NCI-H146 (cell line): ENCODE results near the gene SLC7A5.
"Not testable (repeated sequence)": the region's sequence is repeated elsewhere in the genome, so short reads cannot be mapped to it uniquely, and the experiment has no call there.

Experiments
- DNase-seq: peaks from one replicate; lab custom pipeline; 2025; lab: John Stamatoyannopoulos, UW

SLC7A5 gene

DNA sequence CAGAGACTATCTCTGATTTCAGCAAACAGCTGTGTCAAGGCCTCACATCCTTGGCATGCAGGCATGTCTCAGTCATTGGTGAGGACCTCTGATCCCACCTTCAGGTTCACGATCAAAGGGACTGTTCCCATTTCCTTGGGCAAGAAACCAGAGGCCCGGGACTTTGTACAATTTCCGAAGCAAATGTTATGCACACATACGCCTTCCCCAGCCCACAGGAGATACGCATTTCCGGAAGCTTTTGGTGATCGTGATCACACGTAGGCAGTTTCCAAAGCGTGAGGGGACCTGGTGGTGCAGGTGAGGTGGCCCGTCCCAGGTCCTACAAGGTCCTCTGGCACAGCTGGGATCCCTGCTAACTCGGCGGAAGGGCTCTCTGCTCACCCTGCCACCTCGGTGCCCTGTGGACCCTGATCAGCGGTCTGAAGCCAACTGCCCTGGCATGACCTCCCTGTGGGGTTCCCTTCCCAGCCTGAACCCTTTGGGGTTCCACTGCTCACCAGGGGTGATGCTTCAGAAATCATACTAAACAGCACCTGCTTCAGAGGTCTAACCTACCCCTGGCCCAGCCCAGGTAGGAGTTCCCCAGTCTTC lies 74.7 kb downstream of the SLC7A5 start:
- no peak for DNase-seq

- no peak for DNase-seq
Observed at GRCh38 chr16:87792205-87792565, 77.1 kb downstream of the SLC7A5 start.

GRCh38 chr16:87791295-87792204 lies 77.8 kb downstream of the SLC7A5 start:
- DNase-seq, result no peak

DNA sequence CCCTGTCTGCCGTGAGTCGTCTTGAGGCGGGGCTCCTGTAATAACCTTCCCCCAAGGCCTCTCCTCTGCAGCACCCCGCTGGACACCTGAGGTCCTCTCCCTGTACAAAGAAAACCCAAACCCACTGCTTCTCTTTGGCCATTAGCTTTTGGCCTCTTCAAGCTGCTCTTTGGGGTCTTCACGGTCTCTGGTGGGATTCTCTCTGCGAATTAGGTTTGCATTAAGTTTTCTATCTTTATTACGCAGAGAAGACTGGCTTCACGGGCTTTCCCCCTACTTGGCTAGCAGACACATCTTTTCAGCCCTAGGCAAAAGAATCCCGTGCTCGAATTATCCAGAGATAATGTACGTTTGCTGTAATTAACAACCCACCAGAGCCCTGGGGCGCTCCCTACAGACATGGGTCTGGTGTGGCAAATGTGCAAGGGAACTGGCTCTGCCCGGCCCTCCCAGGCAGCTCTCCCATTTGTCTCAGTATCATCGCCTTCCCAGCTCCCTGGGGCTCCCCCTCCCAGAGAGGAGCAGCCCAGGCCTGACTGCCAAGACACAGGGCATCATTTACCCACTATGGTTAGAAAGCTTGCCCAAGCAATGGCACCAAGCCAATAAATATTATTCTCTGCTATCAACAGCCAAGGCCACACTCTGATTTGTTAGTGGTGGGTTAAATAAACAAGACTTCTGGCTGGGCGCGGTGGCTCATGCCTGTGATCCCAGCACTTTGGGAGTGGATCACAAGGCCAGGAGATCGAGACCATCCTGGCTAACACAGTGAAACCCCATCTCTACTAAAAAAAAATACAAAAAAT lies 78.8 kb downstream of the SLC7A5 start:
- DNase-seq, result peak; percentile 43

GRCh38 chr16:87789437-87790291 lies 79.6 kb downstream of the SLC7A5 start:
- DNase-seq, result no peak

DNA sequence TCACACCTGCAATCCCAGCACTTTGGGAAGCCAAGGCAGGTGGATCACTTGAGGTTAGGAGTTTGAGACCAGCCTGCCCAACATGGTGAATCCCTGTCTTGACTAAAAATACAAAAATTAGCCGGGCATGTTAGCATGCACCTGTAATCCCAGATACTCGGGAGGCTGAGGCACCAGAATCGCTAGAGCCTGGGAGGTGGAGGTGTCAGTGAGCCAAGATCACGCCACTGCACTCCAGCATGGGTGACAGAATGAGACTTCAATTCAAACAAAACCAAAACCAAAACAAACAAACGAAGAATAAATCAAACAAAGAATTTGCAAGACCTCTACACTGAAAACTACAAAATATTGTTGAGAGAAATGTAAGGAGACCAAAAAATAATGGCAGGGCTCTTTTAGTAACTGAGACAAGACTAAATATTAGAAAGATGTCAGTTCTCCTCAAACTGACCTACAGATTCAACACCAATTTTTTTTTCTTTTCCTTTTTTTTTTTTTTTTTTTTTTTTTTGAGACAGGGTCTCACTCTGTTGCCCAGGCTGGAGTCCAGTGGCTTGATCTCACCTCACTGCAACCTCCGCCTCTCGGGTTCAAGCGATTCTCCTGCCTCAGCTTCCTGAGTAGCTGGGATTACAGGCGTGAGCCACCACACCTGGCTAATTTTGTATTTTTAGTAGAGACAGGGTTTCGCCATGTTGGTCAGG lies 80.4 kb downstream of the SLC7A5 start:
- not testable (repeated sequence) for DNase-seq

- not testable (repeated sequence) for DNase-seq
Observed at GRCh38 chr16:87787451-87788091, 81.7 kb downstream of the SLC7A5 start.

- DNase-seq, result no peak
Observed at GRCh38 chr16:87784812-87785211, 84.5 kb downstream of the SLC7A5 start.

- DNase-seq, result no peak
Observed at GRCh38 chr16:87782033-87782432, 87.3 kb downstream of the SLC7A5 start.

DNA sequence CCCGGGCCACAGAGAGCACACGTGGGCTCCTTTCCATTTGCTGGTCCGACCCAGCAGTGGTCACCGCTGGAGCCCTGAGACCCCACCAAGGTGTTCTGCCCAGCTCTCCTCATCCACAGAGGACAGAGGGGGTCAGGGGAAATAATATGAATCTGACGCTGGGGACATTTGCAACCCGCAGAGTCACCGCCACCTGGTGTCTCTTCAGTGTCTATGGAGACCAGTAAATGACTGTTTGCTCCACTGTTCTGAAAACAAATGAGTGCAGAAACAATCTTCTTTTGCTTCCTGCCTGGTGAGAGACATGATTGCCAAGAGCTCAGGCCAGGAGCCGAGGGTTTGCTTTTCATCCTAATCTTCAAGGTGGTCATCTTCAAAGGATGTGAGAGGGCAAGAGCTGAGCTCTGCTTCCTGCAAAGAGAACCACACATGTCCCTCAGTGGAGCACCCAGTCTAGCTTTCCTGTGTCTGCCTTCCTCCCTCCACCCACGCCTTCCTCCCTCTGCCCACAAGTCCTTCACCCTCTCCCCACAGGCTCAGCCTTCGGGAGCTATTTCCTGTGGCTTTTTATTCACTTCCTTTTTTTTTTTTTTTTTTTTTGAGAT lies 88.8 kb downstream of the SLC7A5 start:
- peak; percentile 79 for DNase-seq
